ENCODE data around the gene SLC39A11. TPM values are rescaled to one million over a fixed set of nuclear protein-coding genes. Genes with fewer than 3 reads are reported as not detected.

Gene SLC39A11
- total and polyA plus RNA-seq, 2 of the 13 experiments (the other 11 are each of a cell fraction or from before 2014, with no cell fraction given): 17.2 to 31.5 TPM

DNA sequence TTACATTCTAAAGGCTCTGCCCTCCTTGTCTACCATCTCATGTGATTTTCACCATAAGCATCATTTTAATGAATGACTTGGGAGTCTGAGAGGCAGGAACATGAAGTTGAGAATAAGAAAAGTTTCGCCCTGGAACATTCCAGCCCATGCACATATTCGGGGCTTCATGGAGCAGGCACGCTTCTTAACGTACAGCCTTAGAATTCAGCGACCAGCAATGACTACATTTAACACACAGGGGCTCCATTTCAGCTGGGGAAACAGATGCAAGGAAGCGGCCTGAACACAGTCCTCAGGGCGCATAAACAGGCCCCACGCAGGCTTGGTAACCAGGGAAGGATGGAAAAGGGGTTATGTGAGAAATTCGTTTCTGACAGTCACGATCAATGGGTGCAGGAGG lies 357.4 kb downstream of the SLC39A11 start:
- no peak overlapping the region for H2AFZ ChIP-seq (ENCODE audit: low read length)
- no peak overlapping the region for H3K4me3 ChIP-seq (replicated peaks in 1 of 3; ENCODE audit: insufficient read depth in 1 of 3, low read depth in 2 of 3, low read length in 3 of 3)
- WGBS (ENCODE audit: low lambda C conversion rate): 94% methylated on average over 10 of the region's 10 CpGs
- H3K4me2 ChIP-seq (ENCODE audit: low read depth, low read length): no peak overlapping the region
- H4K20me1 ChIP-seq (ENCODE audit: insufficient read depth, low read length): no peaks in the 10 kb centered on the region
- H3K36me3 ChIP-seq (replicated peaks in 1 of 2; ENCODE audit: control insufficient read depth in 1 of 2, insufficient read depth in 2 of 2, low read length in 2 of 2): no peaks in the 10 kb centered on the region; a peak in 1 of 5 replicates
- ChIA-PET CTCF (ENCODE audit: low intra/inter-chr PET ratio, low total read pairs) (no interaction called here), POLR2A (no interaction called here)
- H3K79me2 ChIP-seq (ENCODE audit: insufficient read depth, low read length): no peaks in the 10 kb centered on the region
- peaks cover 19% of the 10 kb centered on the region for H3K4me1 ChIP-seq (ENCODE audit: insufficient read depth, low read length)
- H3K9me3 ChIP-seq (ENCODE audit: low read length): no peaks in the 10 kb centered on the region
- FAIRE-seq (no peak), DNase-seq (ENCODE audit: low spot score) (no peak), ATAC-seq (no peak)
- no peak overlapping the region for H3K9ac ChIP-seq (ENCODE audit: insufficient read depth, low read depth, low read length)
- in situ Hi-C loops (cut with HindIII; ENCODE audit: extremely low pct_ligation_motif_present, low pct_unique_long_range_greater_than_20kb): loop anchor here (10.0 kb wide), 1 partner anchor 240 kb away; no protein-coding TSS in a partner anchor
- no peak overlapping the region for H3K27ac ChIP-seq (ENCODE audit: extremely low read length, insufficient read depth, low read length)
- intact Hi-C loops (cut with micrococcal nuclease; ENCODE audit: unreplicated experiment): no loop called here
- no TSS peak for BruUV-seq (replicated peaks)
- TF ChIP-seq SUZ12 (IDR thresholded peaks at IDR 0.05; ENCODE audit: low read depth, low read length): no peak
- no peak for TF ChIP-seq SRY (CRISPR knock-in tag; IDR thresholded peaks at IDR 0.05)
- no peak for TF ChIP-seq NFE2 (CRISPR knock-in tag; IDR thresholded peaks at IDR 0.05)
- no peak for TF ChIP-seq ZNF281 (CRISPR knock-in tag; IDR thresholded peaks at IDR 0.05; ENCODE audit: borderline replicate concordance)
- no peak for TF ChIP-seq NRL (CRISPR knock-in tag; IDR thresholded peaks at IDR 0.05; ENCODE audit: borderline replicate concordance)
- no peak for TF ChIP-seq HNRNPH1 (optimal IDR thresholded peaks at IDR 0.05; ENCODE audit: low read depth, low read length)
- TF ChIP-seq ZFP36L2 (CRISPR knock-in tag; IDR thresholded peaks at IDR 0.05): no peak
- no peaks in the 10 kb centered on the region for H3K27me3 ChIP-seq (ENCODE audit: control insufficient read depth in 1 of 2, insufficient read depth in 2 of 2, low read length in 2 of 2)

Data from HepG2 (cell line).